ENCODE data around the gene KRT24. TPM values are rescaled to one million over a fixed set of nuclear protein-coding genes. Genes with fewer than 3 reads are reported as not detected.

KRT24 gene
- total and polyA plus RNA-seq, 4 donors = not detected

DNA sequence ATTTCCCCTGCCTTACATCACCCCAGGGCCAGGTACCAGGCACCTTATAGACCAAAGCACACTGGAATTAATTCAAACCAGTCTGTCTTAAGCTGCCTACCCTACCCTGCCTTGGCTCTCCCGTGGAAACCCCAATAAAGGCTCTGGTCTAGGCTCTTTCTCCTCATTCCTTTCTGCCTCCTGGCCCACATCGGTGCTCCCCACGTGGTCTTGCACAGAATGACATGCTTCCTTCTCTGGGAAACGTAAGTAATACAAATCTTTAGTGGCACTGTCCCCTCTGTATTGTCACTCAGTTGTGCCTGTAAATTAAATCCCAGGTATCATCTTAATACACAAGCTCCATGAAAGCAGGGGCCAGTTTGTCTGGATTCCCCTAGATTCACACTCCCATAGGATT, 35.0 kb upstream of the KRT24 start:
- DNase-seq (ENCODE audit: low spot score) = no peak
- Histone ChIP-seq H3K4me1 (ENCODE audit: control insufficient read depth in 4 of 4, insufficient read depth in 4 of 4, low read length in 3 of 4) (no peaks in the 10 kb centered on the region), H3K36me3 (ENCODE audit: control insufficient read depth in 4 of 4, insufficient read depth in 3 of 4, low read depth in 1 of 4, low read length in 3 of 4) (no peaks in the 10 kb centered on the region), H3K9me3 (ENCODE audit: control insufficient read depth in 4 of 4, low read length in 3 of 4) (peaks cover 0 to 3% (median 0%) of the 10 kb centered on the region in 4 donors), H3K9ac (ENCODE audit: low read depth in 1 of 2, low read length in 2 of 2) (no peak overlapping the region), H3K4me3 (ENCODE audit: low read depth in 1 of 3, low read length in 3 of 3) (no peak overlapping the region), H3K27ac (ENCODE audit: low read depth in 1 of 2, low read length in 2 of 2) (no peak overlapping the region), H3K27me3 (ENCODE audit: control insufficient read depth in 4 of 4, insufficient read depth in 4 of 4, low read length in 3 of 4) (no peaks in the 10 kb centered on the region)
- 55% methylated on average over 4 of the region's 4 CpGs for WGBS
- TF ChIP-seq RXRA (IDR thresholded peaks at IDR 0.05) = no peak
- no peak for TF ChIP-seq EGR1 (IDR thresholded peaks at IDR 0.05; ENCODE audit: low read depth in 2 of 2)
- TF ChIP-seq YY1 (IDR thresholded peaks at IDR 0.05) = no peak
- TF ChIP-seq, protein P1, sequence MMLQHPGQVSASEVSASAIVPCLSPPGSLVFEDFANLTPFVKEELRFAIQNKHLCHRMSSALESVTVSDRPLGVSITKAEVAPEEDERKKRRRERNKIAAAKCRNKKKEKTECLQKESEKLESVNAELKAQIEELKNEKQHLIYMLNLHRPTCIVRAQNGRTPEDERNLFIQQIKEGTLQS (IDR thresholded peaks at IDR 0.05) = no peak
- TF ChIP-seq GABPA (IDR thresholded peaks at IDR 0.05 in 1 of 2, conservative IDR thresholded peaks at IDR 0.05 in 1 of 2) = no peak
- TF ChIP-seq, protein P2, sequence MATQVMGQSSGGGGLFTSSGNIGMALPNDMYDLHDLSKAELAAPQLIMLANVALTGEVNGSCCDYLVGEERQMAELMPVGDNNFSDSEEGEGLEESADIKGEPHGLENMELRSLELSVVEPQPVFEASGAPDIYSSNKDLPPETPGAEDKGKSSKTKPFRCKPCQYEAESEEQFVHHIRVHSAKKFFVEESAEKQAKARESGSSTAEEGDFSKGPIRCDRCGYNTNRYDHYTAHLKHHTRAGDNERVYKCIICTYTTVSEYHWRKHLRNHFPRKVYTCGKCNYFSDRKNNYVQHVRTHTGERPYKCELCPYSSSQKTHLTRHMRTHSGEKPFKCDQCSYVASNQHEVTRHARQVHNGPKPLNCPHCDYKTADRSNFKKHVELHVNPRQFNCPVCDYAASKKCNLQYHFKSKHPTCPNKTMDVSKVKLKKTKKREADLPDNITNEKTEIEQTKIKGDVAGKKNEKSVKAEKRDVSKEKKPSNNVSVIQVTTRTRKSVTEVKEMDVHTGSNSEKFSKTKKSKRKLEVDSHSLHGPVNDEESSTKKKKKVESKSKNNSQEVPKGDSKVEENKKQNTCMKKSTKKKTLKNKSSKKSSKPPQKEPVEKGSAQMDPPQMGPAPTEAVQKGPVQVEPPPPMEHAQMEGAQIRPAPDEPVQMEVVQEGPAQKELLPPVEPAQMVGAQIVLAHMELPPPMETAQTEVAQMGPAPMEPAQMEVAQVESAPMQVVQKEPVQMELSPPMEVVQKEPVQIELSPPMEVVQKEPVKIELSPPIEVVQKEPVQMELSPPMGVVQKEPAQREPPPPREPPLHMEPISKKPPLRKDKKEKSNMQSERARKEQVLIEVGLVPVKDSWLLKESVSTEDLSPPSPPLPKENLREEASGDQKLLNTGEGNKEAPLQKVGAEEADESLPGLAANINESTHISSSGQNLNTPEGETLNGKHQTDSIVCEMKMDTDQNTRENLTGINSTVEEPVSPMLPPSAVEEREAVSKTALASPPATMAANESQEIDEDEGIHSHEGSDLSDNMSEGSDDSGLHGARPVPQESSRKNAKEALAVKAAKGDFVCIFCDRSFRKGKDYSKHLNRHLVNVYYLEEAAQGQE (IDR thresholded peaks at IDR 0.05) = no peak
- TF ChIP-seq, protein P3, sequence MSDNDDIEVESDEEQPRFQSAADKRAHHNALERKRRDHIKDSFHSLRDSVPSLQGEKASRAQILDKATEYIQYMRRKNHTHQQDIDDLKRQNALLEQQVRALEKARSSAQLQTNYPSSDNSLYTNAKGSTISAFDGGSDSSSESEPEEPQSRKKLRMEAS (IDR thresholded peaks at IDR 0.05) = no peak
- no peak for TF ChIP-seq TAF1 (conservative IDR thresholded peaks at IDR 0.05)
- no peak for TF ChIP-seq FOXA1 (IDR thresholded peaks at IDR 0.05)
- no peak for TF ChIP-seq SP1 (IDR thresholded peaks at IDR 0.05)
- no peak for TF ChIP-seq HNF4A (conservative IDR thresholded peaks at IDR 0.05)
- TF ChIP-seq, protein P4, sequence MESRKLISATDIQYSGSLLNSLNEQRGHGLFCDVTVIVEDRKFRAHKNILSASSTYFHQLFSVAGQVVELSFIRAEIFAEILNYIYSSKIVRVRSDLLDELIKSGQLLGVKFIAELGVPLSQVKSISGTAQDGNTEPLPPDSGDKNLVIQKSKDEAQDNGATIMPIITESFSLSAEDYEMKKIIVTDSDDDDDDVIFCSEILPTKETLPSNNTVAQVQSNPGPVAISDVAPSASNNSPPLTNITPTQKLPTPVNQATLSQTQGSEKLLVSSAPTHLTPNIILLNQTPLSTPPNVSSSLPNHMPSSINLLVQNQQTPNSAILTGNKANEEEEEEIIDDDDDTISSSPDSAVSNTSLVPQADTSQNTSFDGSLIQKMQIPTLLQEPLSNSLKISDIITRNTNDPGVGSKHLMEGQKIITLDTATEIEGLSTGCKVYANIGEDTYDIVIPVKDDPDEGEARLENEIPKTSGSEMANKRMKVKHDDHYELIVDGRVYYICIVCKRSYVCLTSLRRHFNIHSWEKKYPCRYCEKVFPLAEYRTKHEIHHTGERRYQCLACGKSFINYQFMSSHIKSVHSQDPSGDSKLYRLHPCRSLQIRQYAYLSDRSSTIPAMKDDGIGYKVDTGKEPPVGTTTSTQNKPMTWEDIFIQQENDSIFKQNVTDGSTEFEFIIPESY (IDR thresholded peaks at IDR 0.05) = no peak
- TF ChIP-seq HNF4G (IDR thresholded peaks at IDR 0.05) = no peak
- TF ChIP-seq, protein P5, sequence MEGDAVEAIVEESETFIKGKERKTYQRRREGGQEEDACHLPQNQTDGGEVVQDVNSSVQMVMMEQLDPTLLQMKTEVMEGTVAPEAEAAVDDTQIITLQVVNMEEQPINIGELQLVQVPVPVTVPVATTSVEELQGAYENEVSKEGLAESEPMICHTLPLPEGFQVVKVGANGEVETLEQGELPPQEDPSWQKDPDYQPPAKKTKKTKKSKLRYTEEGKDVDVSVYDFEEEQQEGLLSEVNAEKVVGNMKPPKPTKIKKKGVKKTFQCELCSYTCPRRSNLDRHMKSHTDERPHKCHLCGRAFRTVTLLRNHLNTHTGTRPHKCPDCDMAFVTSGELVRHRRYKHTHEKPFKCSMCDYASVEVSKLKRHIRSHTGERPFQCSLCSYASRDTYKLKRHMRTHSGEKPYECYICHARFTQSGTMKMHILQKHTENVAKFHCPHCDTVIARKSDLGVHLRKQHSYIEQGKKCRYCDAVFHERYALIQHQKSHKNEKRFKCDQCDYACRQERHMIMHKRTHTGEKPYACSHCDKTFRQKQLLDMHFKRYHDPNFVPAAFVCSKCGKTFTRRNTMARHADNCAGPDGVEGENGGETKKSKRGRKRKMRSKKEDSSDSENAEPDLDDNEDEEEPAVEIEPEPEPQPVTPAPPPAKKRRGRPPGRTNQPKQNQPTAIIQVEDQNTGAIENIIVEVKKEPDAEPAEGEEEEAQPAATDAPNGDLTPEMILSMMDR (IDR thresholded peaks at IDR 0.05; ENCODE audit: low read depth, low read length, missing input control) = no peak
- TF ChIP-seq FOXA2 (IDR thresholded peaks at IDR 0.05) = no peak
- TF ChIP-seq JUND (IDR thresholded peaks at IDR 0.05) = no peak
- TF ChIP-seq RAD21 (IDR thresholded peaks at IDR 0.05) = no peak
